GM12865 (cell line): ENCODE measurements around the gene FCN2.

ENCODE experiments used
- DNase-seq: peaks from one replicate; pipeline ENCODE4 v3.0.0; 2010; ENCODE audit warnings: low read depth
- H3K4me3 ChIP-seq: 2 replicates; pipeline ENCODE4 v1.5.1; 2011; ENCODE audit warnings: mild to moderate bottlenecking, low read depth, low read length, control low read depth
- CTCF ChIP-seq: IDR thresholded peaks from 2 replicates; pipeline ENCODE4 v1.5.1; 2011; ENCODE audit warnings: low read length, control low read depth, low read depth, inconsistent platforms; ENCODE audit not compliant: insufficient read depth; ENCODE audit errors: missing control alignments

FCN2 gene

GRCh38 chr9:134885679-134886412 is 5.2 kb downstream of the FCN2 start:
- DNase-seq: no peak
- no peak overlapping the region for H3K4me3 ChIP-seq
- TF ChIP-seq CTCF: no peak

GRCh38 chr9:134886413-134886913 is 5.9 kb downstream of the FCN2 start:
- no peak for TF ChIP-seq CTCF
- H3K4me3 ChIP-seq: no peak overlapping the region
- DNase-seq: no peak

GRCh38 chr9:134887219-134887618 is 6.6 kb downstream of the FCN2 start:
- DNase-seq: no peak
- no peak overlapping the region for H3K4me3 ChIP-seq
- no peak for TF ChIP-seq CTCF

GRCh38 chr9:134887686-134888602 is 7.3 kb downstream of the FCN2 start:
- no peak overlapping the region for H3K4me3 ChIP-seq
- no peak for TF ChIP-seq CTCF
- no peak for DNase-seq

GRCh38 chr9:134888603-134889190 is 8.1 kb downstream of the FCN2 start:
- no peak for TF ChIP-seq CTCF

GRCh38 chr9:134889386-134890154 is 9.0 kb downstream of the FCN2 start:
- no peak for DNase-seq
- no peak for TF ChIP-seq CTCF
- no peak overlapping the region for H3K4me3 ChIP-seq

More at GRCh38 chr9:134888603-134889190, 8.1 kb downstream of the FCN2 start:
- DNase-seq: no peak
- no peak overlapping the region for H3K4me3 ChIP-seq
